ENCODE data around the gene MYNN.

DNA sequence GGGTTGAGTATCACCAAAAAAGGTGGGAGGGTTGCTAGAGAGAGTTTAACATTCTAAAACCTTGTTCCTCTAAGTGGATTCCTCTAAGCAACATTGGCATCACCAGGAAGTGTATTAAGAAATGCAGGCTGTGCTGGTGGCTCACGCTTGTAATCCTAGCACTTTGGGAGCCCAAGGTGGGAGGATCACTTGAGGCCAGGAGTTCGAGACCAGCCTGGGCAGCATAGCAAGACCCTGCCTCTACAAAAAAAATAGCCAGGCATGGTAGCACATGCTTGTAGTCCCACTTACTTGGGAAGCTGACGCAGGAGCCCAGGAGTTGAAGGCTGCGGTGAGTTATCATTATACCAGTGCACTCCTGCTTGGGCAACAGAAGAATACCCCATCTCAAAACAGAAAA lies 4.6 kb downstream of the MYNN start:
- TF ChIP-seq ZNF766 (CRISPR knock-in tag; IDR thresholded peaks at IDR 0.05; ENCODE audit: borderline replicate concordance): no peak
- no peak for TF ChIP-seq JUN (CRISPR knock-in tag; IDR thresholded peaks at IDR 0.05)
- TF ChIP-seq EZH2 (conservative IDR thresholded peaks at IDR 0.05; ENCODE audit: low read depth, low read length): no peak
- TF ChIP-seq HMG20A (CRISPR knock-in tag; IDR thresholded peaks at IDR 0.05; ENCODE audit: borderline replicate concordance): no peak
- TF ChIP-seq, protein P1, sequence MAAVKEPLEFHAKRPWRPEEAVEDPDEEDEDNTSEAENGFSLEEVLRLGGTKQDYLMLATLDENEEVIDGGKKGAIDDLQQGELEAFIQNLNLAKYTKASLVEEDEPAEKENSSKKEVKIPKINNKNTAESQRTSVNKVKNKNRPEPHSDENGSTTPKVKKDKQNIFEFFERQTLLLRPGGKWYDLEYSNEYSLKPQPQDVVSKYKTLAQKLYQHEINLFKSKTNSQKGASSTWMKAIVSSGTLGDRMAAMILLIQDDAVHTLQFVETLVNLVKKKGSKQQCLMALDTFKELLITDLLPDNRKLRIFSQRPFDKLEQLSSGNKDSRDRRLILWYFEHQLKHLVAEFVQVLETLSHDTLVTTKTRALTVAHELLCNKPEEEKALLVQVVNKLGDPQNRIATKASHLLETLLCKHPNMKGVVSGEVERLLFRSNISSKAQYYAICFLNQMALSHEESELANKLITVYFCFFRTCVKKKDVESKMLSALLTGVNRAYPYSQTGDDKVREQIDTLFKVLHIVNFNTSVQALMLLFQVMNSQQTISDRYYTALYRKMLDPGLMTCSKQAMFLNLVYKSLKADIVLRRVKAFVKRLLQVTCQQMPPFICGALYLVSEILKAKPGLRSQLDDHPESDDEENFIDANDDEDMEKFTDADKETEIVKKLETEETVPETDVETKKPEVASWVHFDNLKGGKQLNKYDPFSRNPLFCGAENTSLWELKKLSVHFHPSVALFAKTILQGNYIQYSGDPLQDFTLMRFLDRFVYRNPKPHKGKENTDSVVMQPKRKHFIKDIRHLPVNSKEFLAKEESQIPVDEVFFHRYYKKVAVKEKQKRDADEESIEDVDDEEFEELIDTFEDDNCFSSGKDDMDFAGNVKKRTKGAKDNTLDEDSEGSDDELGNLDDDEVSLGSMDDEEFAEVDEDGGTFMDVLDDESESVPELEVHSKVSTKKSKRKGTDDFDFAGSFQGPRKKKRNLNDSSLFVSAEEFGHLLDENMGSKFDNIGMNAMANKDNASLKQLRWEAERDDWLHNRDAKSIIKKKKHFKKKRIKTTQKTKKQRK (IDR thresholded peaks at IDR 0.05; ENCODE audit: low read length): no peak
- TF ChIP-seq, protein P2, sequence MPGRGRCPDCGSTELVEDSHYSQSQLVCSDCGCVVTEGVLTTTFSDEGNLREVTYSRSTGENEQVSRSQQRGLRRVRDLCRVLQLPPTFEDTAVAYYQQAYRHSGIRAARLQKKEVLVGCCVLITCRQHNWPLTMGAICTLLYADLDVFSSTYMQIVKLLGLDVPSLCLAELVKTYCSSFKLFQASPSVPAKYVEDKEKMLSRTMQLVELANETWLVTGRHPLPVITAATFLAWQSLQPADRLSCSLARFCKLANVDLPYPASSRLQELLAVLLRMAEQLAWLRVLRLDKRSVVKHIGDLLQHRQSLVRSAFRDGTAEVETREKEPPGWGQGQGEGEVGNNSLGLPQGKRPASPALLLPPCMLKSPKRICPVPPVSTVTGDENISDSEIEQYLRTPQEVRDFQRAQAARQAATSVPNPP (CRISPR knock-in tag; IDR thresholded peaks at IDR 0.05): no peak
- no peak for TF ChIP-seq SRSF4 (IDR thresholded peaks at IDR 0.05; ENCODE audit: low read depth, low read length, poor library complexity, severe bottlenecking)
- no peak for TF ChIP-seq KDM1A (CRISPR knock-in tag; IDR thresholded peaks at IDR 0.05)
- TF ChIP-seq ZNF33B (CRISPR knock-in tag; IDR thresholded peaks at IDR 0.05): no peak
- TF ChIP-seq, protein P3, sequence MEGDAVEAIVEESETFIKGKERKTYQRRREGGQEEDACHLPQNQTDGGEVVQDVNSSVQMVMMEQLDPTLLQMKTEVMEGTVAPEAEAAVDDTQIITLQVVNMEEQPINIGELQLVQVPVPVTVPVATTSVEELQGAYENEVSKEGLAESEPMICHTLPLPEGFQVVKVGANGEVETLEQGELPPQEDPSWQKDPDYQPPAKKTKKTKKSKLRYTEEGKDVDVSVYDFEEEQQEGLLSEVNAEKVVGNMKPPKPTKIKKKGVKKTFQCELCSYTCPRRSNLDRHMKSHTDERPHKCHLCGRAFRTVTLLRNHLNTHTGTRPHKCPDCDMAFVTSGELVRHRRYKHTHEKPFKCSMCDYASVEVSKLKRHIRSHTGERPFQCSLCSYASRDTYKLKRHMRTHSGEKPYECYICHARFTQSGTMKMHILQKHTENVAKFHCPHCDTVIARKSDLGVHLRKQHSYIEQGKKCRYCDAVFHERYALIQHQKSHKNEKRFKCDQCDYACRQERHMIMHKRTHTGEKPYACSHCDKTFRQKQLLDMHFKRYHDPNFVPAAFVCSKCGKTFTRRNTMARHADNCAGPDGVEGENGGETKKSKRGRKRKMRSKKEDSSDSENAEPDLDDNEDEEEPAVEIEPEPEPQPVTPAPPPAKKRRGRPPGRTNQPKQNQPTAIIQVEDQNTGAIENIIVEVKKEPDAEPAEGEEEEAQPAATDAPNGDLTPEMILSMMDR (CRISPR knock-in tag; IDR thresholded peaks at IDR 0.05): no peak
- TF ChIP-seq RCOR2 (CRISPR knock-in tag; IDR thresholded peaks at IDR 0.05): no peak
- no peak for TF ChIP-seq ZNF563 (CRISPR knock-in tag; IDR thresholded peaks at IDR 0.05)
